HS-27A (cell line): ENCODE data around the gene UMODL1.
"Not testable (repeated sequence)": the region's sequence is repeated elsewhere in the genome, so short reads cannot be mapped to it uniquely, and the experiment has no call there.

Source experiments
- DNase-seq: peaks from one replicate; pipeline ENCODE4 v3.0.0-alpha.2; 2012; ENCODE audit warnings: low read depth, missing footprints

The UMODL1 gene

GRCh38 chr21:42114646-42115045 is 43.5 kb downstream of the UMODL1 start:
- no peak for DNase-seq

GRCh38 chr21:42115136-42115683 is 44.1 kb downstream of the UMODL1 start:
- no peak for DNase-seq

GRCh38 chr21:42116551-42116950 is 45.4 kb downstream of the UMODL1 start:
- not testable (repeated sequence) for DNase-seq

- no peak for DNase-seq
Measured at GRCh38 chr21:42117229-42117966, 46.3 kb downstream of the UMODL1 start.

GRCh38 chr21:42117967-42118780 is 47.1 kb downstream of the UMODL1 start:
- DNase-seq = no peak

GRCh38 chr21:42118901-42119300 is 47.8 kb downstream of the UMODL1 start:
- no peak for DNase-seq

- no peak for DNase-seq
Measured at GRCh38 chr21:42120101-42120902, 49.2 kb downstream of the UMODL1 start.

GRCh38 chr21:42120903-42121535 is 49.9 kb downstream of the UMODL1 start:
- no peak for DNase-seq

GRCh38 chr21:42121794-42122193 is 50.7 kb downstream of the UMODL1 start:
- no peak for DNase-seq

- no peak for DNase-seq
Measured at GRCh38 chr21:42122398-42122797, 51.3 kb downstream of the UMODL1 start.

- DNase-seq = no peak
Measured at GRCh38 chr21:42122808-42123207, 51.7 kb downstream of the UMODL1 start.

GRCh38 chr21:42123219-42123908 is 52.2 kb downstream of the UMODL1 start:
- DNase-seq = no peak

- no peak for DNase-seq
Measured at GRCh38 chr21:42124081-42124480, 53.0 kb downstream of the UMODL1 start.

- no peak for DNase-seq
Measured at GRCh38 chr21:42124826-42125570, 53.9 kb downstream of the UMODL1 start.

GRCh38 chr21:42125571-42126544 is 54.7 kb downstream of the UMODL1 start:
- DNase-seq = no peak

- DNase-seq = no peak
Measured at GRCh38 chr21:42127164-42128150, 56.3 kb downstream of the UMODL1 start.

- DNase-seq = no peak
Measured at GRCh38 chr21:42129300-42130266, 58.5 kb downstream of the UMODL1 start.
